ENCODE data around the gene RPL36. TPM values are rescaled to one million over a fixed set of nuclear protein-coding genes. Genes with fewer than 3 reads are reported as not detected.

The RPL36 gene
- total and polyA plus RNA-seq, 10 donors = 294 to 2,825 (median 805) TPM

GRCh38 chr19:5696196-5697021 lies 6.3 kb downstream of the RPL36 start:
- H3K9me3 ChIP-seq = no peaks in the 10 kb centered on the region
- DNase-seq = peak; percentile 74
- peaks cover 8 to 35% (median 24%) of the 10 kb centered on the region in 6 donors for H3K4me1 ChIP-seq
- WGBS, 5 donors = 87 to 94% (median 88%) methylated on average over 24 to 42 of the region's 42 CpGs
- no peak overlapping the region for H3K4me3 ChIP-seq
- H3K27ac ChIP-seq = peak overlapping the region in 1 of 8 donors; percentile 8
- intact Hi-C loops (cut with DNase I; ENCODE audit: low total_unique reads) = no loop called here
- peaks cover 4 to 100% (median 91%) of the 10 kb centered on the region in 6 donors for H3K36me3 ChIP-seq
- TF ChIP-seq POLR2A (IDR thresholded peaks at IDR 0.05) = no peak
- no peak for TF ChIP-seq CTCF (IDR thresholded peaks at IDR 0.05 in 8 of 11, conservative IDR thresholded peaks at IDR 0.05 in 3 of 11)
- peak in 2 of 3 donors; percentile 25 to 57 for TF ChIP-seq POLR2AphosphoS5 (IDR thresholded peaks at IDR 0.05)
- H3K27me3 ChIP-seq (replicated peaks in 1 of 7) = no peaks in the 10 kb centered on the region

GRCh38 chr19:5697022-5697889 lies 7.2 kb downstream of the RPL36 start:
- 70 to 87% (median 79%) methylated on average over 22 to 25 of the region's 25 CpGs for WGBS, 5 donors
- peak; percentile 67 for DNase-seq
- Histone ChIP-seq H3K4me3 (no peak overlapping the region), H3K4me1 (peaks cover 0 to 26% (median 16%) of the 10 kb centered on the region in 6 donors), H3K27ac (peak overlapping the region in 1 of 8 donors; percentile 8), H3K36me3 (peaks cover 4 to 100% (median 85%) of the 10 kb centered on the region in 6 donors), H3K27me3 (replicated peaks in 1 of 7) (no peaks in the 10 kb centered on the region), H3K9me3 (no peaks in the 10 kb centered on the region)
- intact Hi-C loops (cut with DNase I; ENCODE audit: low total_unique reads) = no loop called here
- TF ChIP-seq POLR2AphosphoS5 (IDR thresholded peaks at IDR 0.05) = peak in 2 of 3 donors; percentile 6 to 8
- no peak for TF ChIP-seq POLR2A (IDR thresholded peaks at IDR 0.05)

- no peak overlapping the region for H3K4me3 ChIP-seq
- no peak overlapping the region for H3K27ac ChIP-seq
- H3K27me3 ChIP-seq (replicated peaks in 1 of 7) = no peaks in the 10 kb centered on the region
- no peak for DNase-seq
- H3K9me3 ChIP-seq = no peaks in the 10 kb centered on the region
- intact Hi-C loops (cut with DNase I; ENCODE audit: low total_unique reads) = no loop called here
- WGBS, 5 donors = 86 to 92% (median 87%) methylated on average over 13 to 30 of the region's 30 CpGs
- H3K36me3 ChIP-seq = peaks cover 4 to 96% (median 77%) of the 10 kb centered on the region in 6 donors
- no peak for TF ChIP-seq CTCF (IDR thresholded peaks at IDR 0.05 in 8 of 11, conservative IDR thresholded peaks at IDR 0.05 in 3 of 11)
- TF ChIP-seq POLR2A (IDR thresholded peaks at IDR 0.05) = no peak
- peak in 1 of 3 donors; percentile 47 for TF ChIP-seq POLR2AphosphoS5 (IDR thresholded peaks at IDR 0.05)
- peaks cover 0 to 18% (median 9%) of the 10 kb centered on the region in 6 donors for H3K4me1 ChIP-seq
Observed at GRCh38 chr19:5697890-5698634, 8.0 kb downstream of the RPL36 start.
